ENCODE measurements around the gene PIGW. TPM values are rescaled to one million over a fixed set of nuclear protein-coding genes. Genes with fewer than 3 reads are reported as not detected.
A peak's percentile ranks its signal among the peaks of the same experiment; 100 is the strongest.

Gene PIGW
- total and polyA plus RNA-seq, 12 donors: 1.7 to 14.6 (median 4.6) TPM

DNA sequence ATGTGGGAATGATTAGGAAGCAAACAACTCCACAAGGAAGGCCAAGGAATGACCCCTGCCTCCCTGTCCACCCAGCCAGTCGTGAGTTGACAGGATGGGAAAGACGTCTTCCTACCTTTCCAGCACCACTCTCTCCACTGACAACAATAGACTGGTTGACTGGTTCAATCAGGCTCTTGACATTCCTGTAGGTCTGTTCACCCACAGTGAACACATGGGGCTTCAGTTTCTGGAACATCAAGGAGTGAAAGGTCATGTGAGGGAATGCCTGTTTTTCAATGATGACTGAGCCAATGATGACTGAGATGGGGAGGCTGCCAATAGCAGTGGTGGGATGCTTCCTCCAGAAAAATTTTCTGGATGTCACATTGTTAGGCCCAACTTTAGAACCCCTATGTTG is 9.7 kb upstream of the PIGW start:
- Histone ChIP-seq H3K27me3 (no peaks in the 10 kb centered on the region), H3K36me3 (replicated peaks in 1 of 2) (peaks cover 0 to 47% of the 10 kb centered on the region in 2 donors), H3K4me3 (no peak overlapping the region), H3K27ac (no peak overlapping the region), H3K4me1 (replicated peaks in 1 of 2) (no peaks in the 10 kb centered on the region), H3K9me3 (replicated peaks in 1 of 3) (no peaks in the 10 kb centered on the region)
- 81 to 100% (median 91%) methylated on average over 1 to 2 of the region's 2 CpGs for WGBS, 4 donors
- no peak for DNase-seq
- TF ChIP-seq, protein P1, sequence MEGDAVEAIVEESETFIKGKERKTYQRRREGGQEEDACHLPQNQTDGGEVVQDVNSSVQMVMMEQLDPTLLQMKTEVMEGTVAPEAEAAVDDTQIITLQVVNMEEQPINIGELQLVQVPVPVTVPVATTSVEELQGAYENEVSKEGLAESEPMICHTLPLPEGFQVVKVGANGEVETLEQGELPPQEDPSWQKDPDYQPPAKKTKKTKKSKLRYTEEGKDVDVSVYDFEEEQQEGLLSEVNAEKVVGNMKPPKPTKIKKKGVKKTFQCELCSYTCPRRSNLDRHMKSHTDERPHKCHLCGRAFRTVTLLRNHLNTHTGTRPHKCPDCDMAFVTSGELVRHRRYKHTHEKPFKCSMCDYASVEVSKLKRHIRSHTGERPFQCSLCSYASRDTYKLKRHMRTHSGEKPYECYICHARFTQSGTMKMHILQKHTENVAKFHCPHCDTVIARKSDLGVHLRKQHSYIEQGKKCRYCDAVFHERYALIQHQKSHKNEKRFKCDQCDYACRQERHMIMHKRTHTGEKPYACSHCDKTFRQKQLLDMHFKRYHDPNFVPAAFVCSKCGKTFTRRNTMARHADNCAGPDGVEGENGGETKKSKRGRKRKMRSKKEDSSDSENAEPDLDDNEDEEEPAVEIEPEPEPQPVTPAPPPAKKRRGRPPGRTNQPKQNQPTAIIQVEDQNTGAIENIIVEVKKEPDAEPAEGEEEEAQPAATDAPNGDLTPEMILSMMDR (IDR thresholded peaks at IDR 0.05): no peak
- no peak for TF ChIP-seq POLR2A (IDR thresholded peaks at IDR 0.05)
- intact Hi-C loops (cut with DNase I): no loop called here

DNA sequence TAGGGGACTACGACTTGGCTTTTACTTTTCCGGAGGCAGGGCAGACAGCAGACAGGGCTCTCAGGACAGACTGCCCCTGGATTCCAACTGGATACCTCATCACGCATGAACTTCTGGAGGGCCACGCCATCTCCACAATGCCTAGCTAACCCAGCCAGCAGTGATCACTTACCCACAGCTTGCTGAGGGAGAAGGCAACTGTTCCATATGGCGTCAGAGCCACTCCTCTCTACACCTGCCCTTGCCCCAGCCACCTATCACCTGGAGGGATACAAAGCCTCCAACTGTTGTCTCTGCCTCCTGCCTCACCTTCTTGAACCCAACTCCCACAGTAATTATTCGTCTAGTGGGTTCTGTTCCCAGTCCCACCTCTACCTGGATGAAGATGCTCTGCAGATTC is 8.9 kb upstream of the PIGW start:
- Histone ChIP-seq H3K27ac (no peak overlapping the region), H3K27me3 (no peaks in the 10 kb centered on the region), H3K4me3 (no peak overlapping the region), H3K36me3 (replicated peaks in 1 of 2) (peaks cover 0 to 47% of the 10 kb centered on the region in 2 donors), H3K9me3 (replicated peaks in 1 of 3) (no peaks in the 10 kb centered on the region), H3K4me1 (replicated peaks in 1 of 2) (no peaks in the 10 kb centered on the region)
- intact Hi-C loops (cut with DNase I): no loop called here
- TF ChIP-seq, protein P1 (IDR thresholded peaks at IDR 0.05): no peak
- no peak for TF ChIP-seq POLR2A (IDR thresholded peaks at IDR 0.05)
- WGBS, 4 donors: 93 to 97% (median 95%) methylated on average over 6 of the region's 6 CpGs
- peak in 2 of 7 donors; percentile 3 to 30 for DNase-seq

DNA sequence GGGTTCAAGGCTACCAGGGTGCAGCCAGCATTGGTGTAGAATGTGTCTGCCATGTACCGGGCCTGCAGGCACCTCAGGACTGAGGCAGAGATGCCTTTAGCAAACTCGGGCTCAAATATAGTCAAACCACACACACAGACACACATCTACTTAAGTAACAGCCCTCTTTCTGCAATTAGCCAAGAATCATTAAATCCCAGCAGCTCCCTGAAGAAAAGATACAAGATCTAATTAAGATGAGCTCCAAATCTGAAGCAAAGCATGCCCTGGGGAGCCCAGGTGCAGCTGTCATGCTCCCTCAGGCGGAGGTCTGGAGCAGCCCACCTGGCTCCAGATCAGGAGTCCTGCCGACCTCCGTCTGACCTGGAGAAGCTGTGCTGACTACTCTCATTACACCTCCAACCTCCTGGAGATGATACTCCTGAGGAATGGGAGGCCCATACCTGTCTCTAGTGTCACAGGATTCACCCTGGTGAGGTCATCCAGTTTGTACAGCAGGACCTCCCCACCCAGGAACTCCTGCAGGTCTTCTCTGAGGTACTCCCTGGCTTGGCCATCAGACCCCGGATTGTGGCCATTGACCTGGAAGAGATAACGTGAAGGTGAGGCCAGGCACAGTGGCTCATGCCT is 7.1 kb upstream of the PIGW start:
- Histone ChIP-seq H3K36me3 (replicated peaks in 1 of 2) (peaks cover 0 to 60% of the 10 kb centered on the region in 2 donors), H3K4me3 (no peak overlapping the region), H3K9me3 (replicated peaks in 1 of 3) (no peaks in the 10 kb centered on the region), H3K27ac (no peak overlapping the region), H3K27me3 (no peaks in the 10 kb centered on the region), H3K4me1 (replicated peaks in 1 of 2) (no peaks in the 10 kb centered on the region)
- TF ChIP-seq, protein P1 (IDR thresholded peaks at IDR 0.05): no peak
- TF ChIP-seq POLR2A (IDR thresholded peaks at IDR 0.05): no peak
- intact Hi-C loops (cut with DNase I): no loop called here
- DNase-seq: peak in 2 of 7 donors; percentile 16 to 46
- WGBS, 4 donors: 92 to 97% (median 95%) methylated on average over 5 to 7 of the region's 7 CpGs

DNA sequence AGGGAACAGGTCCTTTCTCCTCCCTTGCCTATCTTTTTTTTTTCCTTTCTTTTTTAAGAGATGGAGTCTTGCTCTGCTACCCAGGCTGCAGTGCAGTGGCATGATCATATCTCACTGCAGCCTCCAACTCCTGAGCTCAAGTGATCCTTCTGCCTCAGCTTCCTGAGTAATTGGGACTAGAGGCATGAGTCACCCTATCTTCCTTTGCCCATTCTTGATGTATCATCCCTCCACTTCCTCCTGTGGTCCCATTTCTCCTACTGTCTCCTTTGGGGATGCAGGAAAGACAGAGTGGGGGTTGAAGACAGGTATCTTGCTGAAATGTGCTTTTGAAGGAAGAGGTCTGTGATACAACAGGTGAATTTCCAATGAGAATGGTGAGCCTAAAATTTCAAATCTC is 5.7 kb upstream of the PIGW start:
- intact Hi-C loops (cut with DNase I): no loop called here
- Histone ChIP-seq H3K36me3 (replicated peaks in 1 of 2) (peaks cover 0 to 53% of the 10 kb centered on the region in 2 donors), H3K4me1 (replicated peaks in 1 of 2) (peaks cover 0 to 6% of the 10 kb centered on the region in 2 donors), H3K27me3 (no peaks in the 10 kb centered on the region), H3K9me3 (replicated peaks in 1 of 3) (no peaks in the 10 kb centered on the region), H3K4me3 (no peak overlapping the region), H3K27ac (no peak overlapping the region)
- no peak for DNase-seq
- TF ChIP-seq, protein P1 (IDR thresholded peaks at IDR 0.05): no peak
- no peak for TF ChIP-seq POLR2A (IDR thresholded peaks at IDR 0.05)
